OCI-M1 (cell line): ENCODE results near the gene SIL1.
A peak's percentile ranks its signal among the peaks of the same experiment; 100 is the strongest.
"Not testable (repeated sequence)": the region's sequence is repeated elsewhere in the genome, so short reads cannot be mapped to it uniquely, and the experiment has no call there.

Experiments
- DNase-seq: peaks from one replicate; lab custom pipeline; 2025; lab: John Stamatoyannopoulos, UW

The SIL1 gene

DNA sequence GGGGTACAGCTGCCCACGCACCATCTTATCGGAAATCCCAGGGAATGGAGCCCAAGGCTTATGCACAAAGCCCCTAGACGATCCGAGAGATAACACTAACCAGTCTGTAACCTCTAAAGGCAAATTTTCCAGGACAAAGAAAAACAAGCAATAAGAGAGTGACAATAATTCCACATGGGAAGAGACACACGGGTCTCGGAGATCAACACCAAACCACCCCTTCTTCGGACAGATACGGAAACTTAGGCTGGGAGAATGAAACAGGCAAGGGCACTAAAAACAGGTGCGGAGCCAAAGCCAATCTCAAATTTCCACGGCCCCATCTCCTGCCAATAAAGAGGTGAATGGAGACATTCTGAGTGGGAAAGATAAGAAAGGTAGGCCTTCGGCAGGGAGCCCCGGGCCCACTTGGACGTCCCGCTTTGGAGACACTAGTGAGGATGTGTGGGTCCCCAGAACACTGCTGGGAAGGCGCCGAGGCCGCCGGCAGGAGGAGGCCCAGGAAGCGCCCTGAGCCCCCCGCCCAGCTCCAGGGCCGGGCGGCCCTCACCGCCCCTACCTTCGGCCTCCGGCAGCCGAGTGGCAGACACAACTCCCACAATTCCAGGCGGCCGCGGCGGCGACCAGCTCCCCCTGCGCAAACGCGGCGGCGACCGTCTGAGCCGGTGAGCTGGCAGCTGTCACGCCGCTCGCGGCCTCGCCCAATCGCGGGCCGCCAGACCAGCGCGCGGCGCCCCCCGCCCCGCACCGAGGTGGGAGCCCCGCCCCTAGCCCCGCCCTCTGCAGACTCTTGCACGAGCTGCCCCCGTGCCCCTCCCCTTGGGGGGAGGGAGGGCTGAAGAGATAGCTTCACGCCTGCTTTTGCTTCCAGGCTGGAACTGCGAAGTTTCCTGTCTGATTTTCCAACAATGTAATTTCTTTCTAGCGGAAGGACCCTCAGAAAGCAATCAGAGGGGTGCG lies at the start of gene SIL1:
TSS of gene SIL1 (minus strand) at position 659 of the 960 bp plus-strand sequence. CDS start 70,525 bp downstream, outside the sequence.
- peak; percentile 96 for DNase-seq

DNA sequence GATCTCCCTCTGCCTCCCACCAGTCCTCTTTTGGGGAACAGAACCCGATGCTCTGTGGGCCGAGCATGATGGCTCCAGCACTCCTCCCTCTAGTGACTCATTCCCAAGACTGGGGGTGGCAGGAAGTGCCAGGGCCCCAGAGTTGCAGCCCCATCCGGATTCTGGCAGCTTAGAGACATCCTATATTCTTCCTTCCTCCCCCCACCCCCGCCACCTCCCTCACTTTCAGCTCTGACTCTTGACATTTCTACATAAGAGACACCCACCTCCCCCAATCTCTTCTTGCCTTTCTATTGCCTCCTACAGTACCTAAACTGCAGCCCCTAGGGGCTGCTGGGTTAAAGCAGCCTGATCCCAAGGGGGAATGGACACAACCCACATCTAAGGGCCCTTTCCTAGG lies 48.2 kb upstream of the SIL1 start:
- peak; percentile 26 for DNase-seq

DNA sequence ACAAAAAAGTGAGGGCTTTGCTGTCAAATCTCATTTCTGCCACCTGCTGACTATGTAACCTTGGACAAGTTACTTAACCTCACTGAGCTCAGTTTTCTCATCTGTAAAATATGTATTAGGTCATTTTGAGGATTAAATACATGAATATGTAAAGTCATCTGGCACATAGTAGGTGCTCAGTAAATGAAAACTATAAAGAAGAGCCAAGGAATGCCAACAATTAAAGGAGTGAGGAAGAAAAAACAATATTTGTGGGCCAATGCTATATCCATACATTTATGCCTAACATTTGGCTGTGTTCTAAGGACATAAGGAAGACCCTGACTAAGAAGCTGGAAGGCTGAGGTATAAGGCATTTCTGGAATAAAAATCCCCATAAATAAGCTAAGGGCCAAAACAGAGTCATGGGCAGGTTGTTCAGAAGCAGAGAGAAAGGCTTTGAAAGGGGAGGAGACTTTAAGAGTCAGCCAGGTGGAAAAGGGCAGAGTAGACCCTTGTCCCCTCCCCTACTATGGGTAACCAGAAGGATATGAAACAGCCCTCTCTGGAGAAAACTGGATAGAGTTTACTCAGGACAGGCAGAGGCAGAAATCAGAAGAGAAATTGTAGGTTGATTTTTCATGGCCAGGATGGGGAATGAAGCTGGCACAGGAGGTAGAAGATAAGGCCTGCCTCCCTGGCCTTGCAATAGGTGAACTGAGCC lies 47.6 kb upstream of the SIL1 start:
- DNase-seq, result no peak

DNA sequence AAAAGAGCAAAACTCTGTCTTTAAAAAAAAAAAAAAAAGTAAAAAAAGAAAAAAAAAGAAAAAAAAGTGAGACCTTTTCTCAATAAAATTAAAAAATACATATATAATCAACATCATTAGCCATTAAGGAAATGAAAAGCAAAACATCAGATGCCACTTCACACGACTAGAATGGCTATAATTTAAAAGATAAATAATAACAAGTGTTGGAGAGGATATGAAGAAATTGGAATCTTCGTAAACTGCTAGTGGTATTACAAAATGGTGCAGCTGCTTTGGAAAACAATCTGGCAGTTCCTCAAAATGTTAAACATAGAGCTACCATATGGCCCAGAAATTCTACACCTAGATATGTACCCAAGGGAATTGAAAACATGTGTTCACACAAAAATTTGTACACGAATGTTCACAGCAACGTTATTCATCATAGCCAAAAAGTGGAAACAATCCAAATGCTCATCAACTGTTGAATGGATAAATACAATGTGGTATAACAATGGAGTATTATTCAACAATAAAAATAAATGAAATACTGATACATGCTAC lies 45.3 kb upstream of the SIL1 start:
- DNase-seq, result no peak

DNA sequence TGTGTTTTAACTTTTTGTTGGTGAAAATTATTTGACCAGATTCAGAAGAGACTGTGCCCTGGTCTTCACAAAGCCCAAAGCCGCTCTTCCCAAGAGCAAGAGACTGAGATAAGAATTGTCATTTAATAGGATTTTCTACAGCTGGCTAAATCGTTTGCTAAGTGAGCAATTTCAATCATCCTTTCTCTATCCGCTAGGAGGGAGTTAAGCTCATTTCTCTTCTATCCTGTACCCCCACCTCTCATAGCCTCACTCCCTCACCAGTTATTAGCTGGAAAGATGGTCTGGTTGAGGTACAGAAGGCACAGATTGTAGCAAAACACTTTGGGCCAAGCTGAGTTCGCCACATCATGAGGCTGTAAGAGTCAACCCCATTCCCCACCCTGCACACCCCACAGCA lies 43.0 kb upstream of the SIL1 start:
- DNase-seq, result no peak

DNA sequence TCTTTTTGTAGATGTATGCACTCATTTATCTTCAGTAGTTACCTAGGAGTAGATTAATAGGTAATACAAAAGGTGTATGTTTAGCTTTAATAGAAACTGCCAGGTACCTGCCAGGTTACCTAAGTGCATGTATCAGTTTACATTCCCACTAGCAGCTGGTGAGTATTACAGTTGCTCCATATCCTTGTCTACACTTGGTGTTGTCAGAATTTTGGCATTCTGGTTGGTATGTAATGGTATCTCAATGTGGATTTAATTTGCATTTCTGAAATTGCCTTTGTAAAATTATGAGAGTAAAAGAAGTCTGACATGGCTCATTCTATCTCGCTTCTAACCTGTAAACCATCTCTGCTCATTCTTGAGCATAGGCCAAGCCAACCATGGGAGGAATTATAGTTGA lies 38.3 kb upstream of the SIL1 start:
- DNase-seq, result no peak

DNA sequence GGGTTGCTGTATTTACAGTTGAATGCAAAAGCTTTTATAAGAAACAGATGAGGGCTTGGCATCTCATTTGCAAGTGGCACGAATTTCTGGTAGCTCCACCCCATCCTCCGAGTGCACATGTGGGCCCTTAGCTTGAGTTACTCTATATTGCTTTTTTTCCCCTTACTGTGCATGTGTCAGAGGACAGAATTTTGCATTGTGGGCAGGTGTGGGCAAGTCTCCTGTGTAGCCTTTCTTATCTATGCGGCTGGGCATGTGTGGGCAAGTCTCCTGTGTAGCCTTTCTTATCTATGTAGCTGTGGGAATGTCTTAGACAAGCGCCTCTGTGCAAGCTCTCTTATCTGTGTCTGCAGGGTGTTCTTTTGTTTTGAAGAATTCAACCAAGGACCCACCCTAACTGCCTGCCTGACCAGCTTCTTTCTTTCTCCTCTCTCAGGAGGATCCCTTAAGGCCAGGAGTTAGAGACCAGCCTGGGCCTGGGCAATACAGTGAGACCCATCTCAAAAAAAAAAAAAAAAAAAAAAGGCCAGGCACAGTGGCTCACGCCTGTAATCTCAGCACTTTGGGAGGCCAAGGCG lies 34.1 kb upstream of the SIL1 start:
- DNase-seq, result peak; percentile 92

DNA sequence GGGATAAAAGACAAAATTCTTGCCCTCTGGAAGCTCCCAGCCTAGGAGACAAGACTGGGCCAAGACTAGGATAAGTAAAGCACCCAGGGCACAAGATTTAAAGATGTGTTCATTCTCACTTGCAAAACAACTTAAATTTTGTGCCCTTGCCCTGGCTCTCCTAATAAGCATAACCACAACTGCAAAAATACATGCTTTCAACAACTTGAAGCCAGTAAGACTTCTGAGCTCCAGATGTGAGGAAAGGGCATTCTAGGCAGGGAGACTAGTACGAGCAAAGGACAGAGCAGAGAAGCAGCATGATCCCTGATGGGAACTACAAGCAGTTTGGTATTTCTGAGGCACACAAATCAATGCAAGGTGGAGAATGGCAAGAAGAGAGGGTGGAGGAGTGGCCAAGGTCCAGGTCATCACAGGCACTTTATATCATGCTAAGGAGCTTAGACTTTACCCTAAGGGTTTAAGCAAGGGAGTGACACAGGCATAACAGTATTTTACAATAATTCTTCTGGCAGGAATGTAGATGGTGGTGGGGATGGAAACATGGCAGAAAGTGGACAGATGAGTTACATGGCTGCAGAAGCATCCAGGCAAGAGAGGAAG lies 30.1 kb upstream of the SIL1 start:
- DNase-seq, result no peak

DNA sequence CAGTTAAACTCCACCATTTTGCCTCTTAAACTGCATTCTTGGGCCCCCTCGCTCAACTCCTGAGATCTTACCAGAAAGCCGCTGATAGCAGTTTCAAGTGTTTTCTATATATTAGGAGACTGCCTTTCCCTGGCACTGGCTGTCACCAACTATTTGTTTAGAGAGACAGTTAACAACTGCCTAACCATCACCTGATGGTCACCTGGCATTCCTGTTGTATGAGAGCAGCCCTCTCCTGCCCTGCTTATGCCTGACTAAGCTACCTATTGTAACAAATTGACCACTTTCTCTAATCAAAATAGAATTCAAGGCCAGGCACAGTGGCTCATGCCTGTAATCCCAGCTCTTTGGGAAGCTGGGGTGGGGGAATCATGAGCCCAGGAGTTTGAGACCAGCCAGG lies 28.0 kb upstream of the SIL1 start:
- DNase-seq, result no peak

DNA sequence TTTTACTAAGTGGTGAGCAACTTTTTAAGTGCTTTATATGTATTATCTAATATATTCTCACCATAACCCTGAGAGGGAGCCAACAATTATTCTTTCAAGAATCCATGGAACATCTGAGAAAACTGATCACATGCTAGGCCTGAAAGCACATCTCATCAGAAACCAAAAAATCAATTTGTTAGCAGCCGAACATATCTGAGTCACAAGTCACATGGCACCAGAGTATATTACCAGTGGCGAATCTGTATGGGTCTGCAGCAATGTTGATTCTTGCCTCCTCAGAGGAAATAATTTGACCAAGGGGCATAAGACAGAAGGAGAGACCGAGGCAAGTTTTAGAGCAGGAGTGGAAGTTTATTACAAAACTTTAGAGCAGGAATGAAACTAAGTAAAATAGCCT lies 25.3 kb upstream of the SIL1 start:
- no peak for DNase-seq

DNA sequence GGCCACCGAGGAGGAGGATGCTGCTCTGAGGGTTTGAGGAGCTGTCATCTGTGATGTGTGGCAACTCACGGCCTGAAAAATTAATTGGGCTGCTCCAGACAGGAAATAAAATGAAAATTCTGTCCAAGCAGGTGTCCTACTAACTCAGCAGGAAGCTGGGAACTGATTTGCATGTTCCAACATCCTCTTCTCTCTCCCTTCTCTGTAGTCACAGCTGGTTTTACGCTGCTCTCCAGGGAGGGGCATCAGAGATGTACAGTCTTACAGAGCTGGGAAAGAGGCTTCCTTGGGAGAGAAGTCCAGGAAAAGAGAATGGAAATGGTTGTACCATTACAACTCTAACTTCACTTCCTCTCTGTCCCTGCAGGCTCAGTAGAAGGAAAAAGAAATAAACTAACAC lies 24.2 kb upstream of the SIL1 start:
- no peak for DNase-seq

DNA sequence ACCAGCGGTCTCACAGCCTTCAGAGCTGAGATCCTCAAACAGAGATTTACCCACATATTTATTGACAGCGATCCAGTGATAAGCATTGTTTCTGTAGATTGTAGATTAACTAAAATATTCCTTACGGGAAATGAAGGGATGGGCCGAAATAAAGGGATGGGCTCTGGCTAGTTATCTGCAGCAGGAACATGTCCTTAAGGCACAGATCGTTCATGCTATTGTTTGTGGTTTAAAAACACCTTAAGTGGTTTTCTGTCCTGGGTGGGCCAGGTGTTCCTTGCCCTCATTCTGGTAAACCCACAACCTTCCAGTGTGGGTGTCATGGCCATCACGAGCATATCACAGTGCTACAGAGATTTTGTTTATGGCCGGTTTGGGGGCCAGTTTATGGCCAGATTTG lies 19.9 kb upstream of the SIL1 start:
- not testable (repeated sequence) for DNase-seq

DNA sequence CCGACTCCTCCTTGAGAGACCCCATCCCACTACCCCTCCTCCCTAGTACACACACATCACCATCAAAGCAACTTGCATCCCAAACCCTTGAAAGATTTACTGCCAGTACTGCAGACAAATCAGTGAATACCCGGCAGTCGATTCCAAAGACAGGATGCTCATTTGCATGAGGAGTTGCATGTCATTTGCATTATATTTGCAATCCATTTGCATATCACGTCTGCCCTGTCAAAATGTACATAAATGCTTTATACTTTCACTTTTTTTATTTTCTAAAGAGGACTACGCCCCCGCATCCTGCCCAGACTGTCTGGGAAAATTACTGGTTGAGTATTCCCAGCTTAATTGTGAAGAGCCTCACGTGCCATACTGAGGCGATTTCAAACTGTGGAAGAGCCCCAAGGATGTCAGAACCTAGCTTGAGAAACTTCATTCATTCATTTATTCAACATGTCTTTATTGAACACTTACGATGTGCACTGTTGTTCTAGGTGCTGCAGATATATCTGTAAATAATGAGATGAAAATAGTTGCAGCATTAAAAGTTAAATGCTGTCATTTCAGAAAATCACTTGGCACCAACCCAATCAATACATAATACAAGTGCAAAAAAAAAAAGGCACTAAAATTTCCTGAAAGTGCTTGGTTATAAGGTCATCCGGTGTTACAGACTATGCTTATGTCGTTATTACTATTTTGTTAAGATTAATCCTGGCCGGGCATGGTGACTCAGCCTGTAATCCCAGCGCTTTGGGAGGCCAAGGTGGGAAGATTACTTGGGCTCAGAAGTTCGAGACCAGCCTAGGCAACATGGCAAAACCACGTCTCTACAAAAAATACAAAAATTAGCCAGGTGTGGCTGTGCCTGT lies 17.2 kb upstream of the SIL1 start:
- DNase-seq, result no peak

DNA sequence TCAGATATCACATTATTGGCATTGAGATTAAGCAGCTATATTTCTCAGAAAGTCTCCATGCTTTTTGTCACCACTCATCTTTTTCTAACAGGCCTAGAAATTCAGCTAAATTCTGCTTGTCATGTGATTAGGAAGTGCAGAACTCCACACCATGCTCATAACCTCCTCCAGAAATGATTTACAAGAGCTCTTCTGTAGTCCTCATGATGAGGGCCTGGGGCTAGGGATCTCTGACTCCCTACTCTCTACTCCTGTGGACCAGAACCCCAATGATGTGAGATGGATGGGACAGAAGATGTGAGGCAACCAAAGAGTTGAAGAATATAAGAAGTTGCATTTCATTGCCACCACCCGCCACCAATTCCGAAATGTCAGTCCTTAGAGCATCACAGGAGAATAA lies 16.5 kb upstream of the SIL1 start:
- DNase-seq, result no peak

DNA sequence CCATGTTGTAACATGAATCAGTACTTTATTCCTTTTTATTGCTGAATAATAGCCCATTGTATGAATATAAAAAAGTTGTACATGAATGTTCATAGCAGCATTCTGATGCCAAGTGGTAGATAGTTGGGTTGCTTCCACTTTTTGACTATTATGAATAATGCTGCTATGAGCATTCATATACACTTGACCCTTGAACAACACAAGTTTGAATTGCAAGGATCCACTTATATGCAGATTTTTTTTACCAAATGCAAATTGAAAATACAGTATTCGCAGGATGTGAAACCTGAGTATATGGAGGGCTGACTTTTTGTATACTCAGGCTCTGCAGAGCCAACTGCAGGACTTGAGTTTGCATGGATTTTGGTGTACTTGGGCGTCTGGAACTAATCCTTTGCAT lies 14.7 kb upstream of the SIL1 start:
- no peak for DNase-seq

DNA sequence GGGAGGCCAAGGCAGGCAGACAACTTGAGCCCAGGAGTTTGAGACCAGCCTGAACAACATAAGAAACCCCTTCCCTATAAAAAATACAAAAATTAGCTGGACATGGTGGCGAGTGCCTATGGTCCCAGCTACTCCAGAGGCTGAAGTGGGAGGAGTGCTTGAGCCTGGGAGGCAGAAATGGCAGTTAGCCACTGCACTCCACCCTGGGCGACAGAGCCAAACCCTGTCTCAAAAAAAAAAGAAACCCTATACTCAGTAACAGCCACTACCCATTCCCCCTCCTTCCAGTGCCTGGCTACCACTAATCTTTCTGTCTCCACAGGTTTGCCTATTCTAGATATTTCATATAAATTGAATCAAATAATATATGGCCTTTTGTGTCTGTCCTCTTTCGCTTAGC lies 14.3 kb upstream of the SIL1 start:
- no peak for DNase-seq

DNA sequence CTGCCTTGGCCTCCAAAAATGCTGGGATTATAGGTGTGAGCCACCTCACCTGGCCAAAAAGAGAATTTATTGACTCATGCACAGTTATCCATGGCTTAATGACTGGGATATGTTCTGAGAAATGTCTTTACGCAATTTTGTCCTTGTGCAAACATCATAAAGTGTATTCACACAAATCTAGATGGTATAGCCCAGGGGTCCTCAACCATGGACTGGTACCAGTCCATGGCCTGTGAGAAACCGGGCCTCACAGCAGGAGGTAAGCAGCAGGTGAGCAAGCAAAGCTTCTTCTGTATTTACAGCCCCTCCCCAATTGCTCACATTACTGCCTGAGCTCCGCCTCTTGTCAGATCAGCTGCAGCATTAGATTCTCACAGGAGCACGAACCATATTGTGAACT lies 12.4 kb upstream of the SIL1 start:
- DNase-seq, result no peak

DNA sequence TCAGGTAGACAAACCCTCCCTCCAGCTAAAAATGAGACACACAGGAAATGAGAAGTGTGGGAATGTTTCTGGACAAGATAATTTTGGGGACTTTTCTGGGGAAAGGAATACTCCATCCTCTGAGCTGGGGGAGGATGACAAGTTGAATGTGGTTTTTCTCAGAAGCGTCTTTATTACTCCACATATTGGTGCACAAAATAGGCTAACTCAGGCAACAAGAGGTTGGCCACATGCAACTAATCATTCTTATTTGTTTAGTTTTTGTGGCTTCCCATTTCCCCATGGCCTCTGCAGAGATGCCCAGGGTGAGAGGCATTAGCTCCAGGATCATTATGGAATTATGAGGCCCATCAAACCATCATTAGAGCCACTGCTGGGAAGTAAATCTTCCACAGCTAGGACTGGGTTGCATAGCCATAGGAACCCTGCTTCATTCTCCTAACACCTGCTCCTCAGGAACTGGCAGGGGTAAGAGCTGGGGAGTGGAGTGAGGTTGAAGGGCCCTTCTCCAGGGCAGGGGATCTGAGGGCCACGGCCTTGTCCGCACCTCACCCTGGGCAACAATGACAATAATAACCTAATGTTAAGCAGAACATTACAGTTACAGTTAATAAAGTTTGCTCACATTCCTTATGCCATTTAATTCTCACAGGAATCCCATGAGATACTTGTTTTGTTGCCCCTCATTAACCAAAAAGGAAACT lies 9.3 kb upstream of the SIL1 start:
- DNase-seq, result peak; percentile 31

DNA sequence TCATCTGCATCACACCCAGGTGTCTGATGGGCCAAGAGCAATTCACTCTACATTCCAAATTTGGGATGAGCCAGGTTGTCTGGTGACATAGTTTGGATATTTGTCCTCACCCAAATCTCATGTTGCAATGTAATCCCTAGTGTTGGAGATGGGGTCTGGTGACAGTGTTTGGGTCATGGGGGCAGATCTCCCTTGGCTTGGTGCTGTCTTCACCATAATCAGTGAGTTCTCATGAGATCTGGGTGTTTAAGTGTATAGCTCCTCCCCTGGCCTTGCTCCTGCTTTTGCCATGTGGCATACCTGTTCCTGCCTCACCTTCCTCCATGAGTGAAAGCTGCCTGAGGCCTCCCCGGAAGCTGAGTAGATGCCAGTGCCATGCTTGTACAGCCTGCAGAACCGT lies 7.4 kb upstream of the SIL1 start:
- no peak for DNase-seq

DNA sequence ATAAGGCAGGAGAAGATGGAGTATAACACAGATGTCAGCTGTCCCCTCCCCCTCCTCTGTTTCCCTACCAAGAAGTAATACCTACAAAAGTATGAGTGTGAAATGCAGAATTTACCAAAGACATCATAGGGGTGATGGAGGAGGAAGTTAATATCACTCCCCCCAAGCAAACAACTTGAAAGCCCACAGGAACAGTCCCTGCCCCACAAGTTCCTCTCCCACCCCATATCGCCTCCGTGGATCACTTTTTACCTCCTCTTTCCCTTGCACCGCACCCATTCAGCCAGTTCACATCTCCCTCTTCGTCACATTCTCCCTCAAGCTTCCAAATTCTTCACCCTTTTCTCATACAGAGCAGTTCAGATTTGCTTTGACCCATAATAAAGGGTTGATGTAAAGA lies 7.0 kb upstream of the SIL1 start:
- DNase-seq, result no peak

DNA sequence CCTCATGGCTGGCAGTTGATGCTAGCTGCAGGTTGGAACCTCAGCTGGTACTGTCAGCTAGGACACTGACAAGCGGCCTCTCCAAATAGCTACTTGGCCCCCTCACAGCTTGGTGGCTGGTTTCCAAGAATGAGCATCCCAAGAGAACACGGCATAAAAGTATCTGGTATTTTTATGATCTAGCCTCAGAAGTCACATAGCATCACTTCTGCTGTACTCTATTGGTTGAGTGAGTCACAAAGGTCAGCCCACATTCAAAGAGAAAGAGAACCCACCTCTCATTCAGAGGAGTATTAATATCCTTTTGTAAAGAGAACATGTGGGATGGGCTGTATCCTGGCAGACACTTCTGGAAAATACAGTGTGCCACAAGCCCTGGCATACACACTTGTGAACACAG lies 6.0 kb upstream of the SIL1 start:
- no peak for DNase-seq
